ENCODE results near the gene MADD.

Gene MADD

GRCh38 chr11:47349521-47350095, 79.7 kb downstream of the MADD start:
- Histone ChIP-seq H3K27ac (ENCODE audit: low read length) (no peak overlapping the region), H3K9me3 (ENCODE audit: insufficient read depth, low read length) (no peaks in the 10 kb centered on the region), H3K9ac (ENCODE audit: low read length) (no peak overlapping the region), H3K4me1 (ENCODE audit: low read length) (no peaks in the 10 kb centered on the region), H3K27me3 (ENCODE audit: low read depth, low read length) (no peaks in the 10 kb centered on the region), H3K79me2 (ENCODE audit: low read length) (no peaks in the 10 kb centered on the region), H3K36me3 (replicated peaks; ENCODE audit: low read depth, low read length) (no peaks in the 10 kb centered on the region), H3K4me3 (ENCODE audit: low read length) (no peak overlapping the region), H3K4me2 (ENCODE audit: low read length) (no peak overlapping the region), H4K20me1 (ENCODE audit: insufficient read depth, low read length) (no peaks in the 10 kb centered on the region), H2AFZ (ENCODE audit: low read depth, low read length) (no peak overlapping the region)
- TF ChIP-seq CTCF (IDR thresholded peaks at IDR 0.05; ENCODE audit: low read depth, low read length) (no peak), EZH2phosphoT487 (IDR thresholded peaks at IDR 0.05; ENCODE audit: low read depth) (no peak)

GRCh38 chr11:47350315-47350714, 80.4 kb downstream of the MADD start:
- H4K20me1 ChIP-seq (ENCODE audit: insufficient read depth, low read length): no peaks in the 10 kb centered on the region
- H3K36me3 ChIP-seq (replicated peaks; ENCODE audit: low read depth, low read length): no peaks in the 10 kb centered on the region
- no peak overlapping the region for H3K4me3 ChIP-seq (ENCODE audit: low read length)
- H3K9me3 ChIP-seq (ENCODE audit: insufficient read depth, low read length): no peaks in the 10 kb centered on the region
- no peaks in the 10 kb centered on the region for H3K4me1 ChIP-seq (ENCODE audit: low read length)
- no peak overlapping the region for H3K9ac ChIP-seq (ENCODE audit: low read length)
- H3K4me2 ChIP-seq (ENCODE audit: low read length): no peak overlapping the region
- H3K27me3 ChIP-seq (ENCODE audit: low read depth, low read length): no peaks in the 10 kb centered on the region
- no peak for TF ChIP-seq EZH2phosphoT487 (IDR thresholded peaks at IDR 0.05; ENCODE audit: low read depth)
- no peak for TF ChIP-seq CTCF (IDR thresholded peaks at IDR 0.05; ENCODE audit: low read depth, low read length)
- no peak overlapping the region for H2AFZ ChIP-seq (ENCODE audit: low read depth, low read length)
- H3K27ac ChIP-seq (ENCODE audit: low read length): no peak overlapping the region
- no peaks in the 10 kb centered on the region for H3K79me2 ChIP-seq (ENCODE audit: low read length)

DNA sequence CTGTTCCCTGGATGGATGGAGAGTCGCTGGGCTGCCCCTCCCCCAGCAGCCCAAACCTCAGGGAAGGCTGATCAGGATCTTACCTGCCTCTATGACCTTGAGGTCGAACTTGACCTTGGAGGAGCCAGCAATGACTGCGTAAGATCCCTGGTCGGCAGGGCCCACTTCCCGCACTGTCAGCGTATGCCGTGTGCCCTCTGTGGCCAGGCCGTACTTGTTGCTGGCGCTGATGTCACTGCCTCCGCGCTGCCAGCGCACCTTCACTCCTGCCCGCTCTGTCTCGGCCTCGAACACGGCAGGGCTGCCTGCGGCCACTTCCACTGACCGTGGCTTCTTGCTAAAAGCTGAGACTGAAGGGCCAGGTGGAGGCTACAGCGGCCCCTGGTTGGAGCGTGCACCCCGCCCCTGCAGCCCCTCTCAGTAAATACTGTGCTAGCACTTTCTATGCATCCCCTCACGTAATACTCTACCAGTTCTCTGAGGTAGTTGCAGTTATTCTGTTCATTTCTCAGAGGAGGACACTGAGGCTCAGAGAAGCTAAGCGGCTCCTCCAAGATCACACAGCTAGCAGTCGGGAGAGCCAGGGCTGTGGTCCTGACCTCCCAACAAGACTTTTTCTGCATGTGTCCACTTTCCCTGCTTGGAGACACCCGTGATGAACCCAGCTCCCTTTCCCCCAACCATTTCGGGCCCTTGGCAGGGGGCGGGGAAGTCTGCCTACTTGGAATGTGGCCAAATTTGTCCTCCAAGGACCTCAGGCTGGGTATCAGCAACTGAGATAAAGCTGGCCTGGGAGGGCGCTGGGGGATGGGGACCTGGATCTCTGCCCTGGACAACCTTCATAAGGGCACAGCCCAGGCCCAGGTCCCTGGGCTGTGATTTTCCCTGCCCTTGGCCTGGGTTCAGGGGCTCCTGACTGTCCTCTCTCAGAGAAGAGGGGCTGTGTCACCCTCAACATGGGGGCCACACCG, 81.5 kb downstream of the MADD start:
- Histone ChIP-seq H3K79me2 (ENCODE audit: low read length) (no peaks in the 10 kb centered on the region), H3K9ac (ENCODE audit: low read length) (no peak overlapping the region), H4K20me1 (ENCODE audit: insufficient read depth, low read length) (no peaks in the 10 kb centered on the region), H3K27ac (ENCODE audit: low read length) (no peak overlapping the region), H2AFZ (ENCODE audit: low read depth, low read length) (no peak overlapping the region), H3K4me1 (ENCODE audit: low read length) (no peaks in the 10 kb centered on the region), H3K4me2 (ENCODE audit: low read length) (no peak overlapping the region), H3K36me3 (replicated peaks; ENCODE audit: low read depth, low read length) (peaks cover 2% of the 10 kb centered on the region), H3K9me3 (ENCODE audit: insufficient read depth, low read length) (no peaks in the 10 kb centered on the region), H3K27me3 (ENCODE audit: low read depth, low read length) (no peaks in the 10 kb centered on the region), H3K4me3 (ENCODE audit: low read length) (no peak overlapping the region)
- TF ChIP-seq CTCF (IDR thresholded peaks at IDR 0.05; ENCODE audit: low read depth, low read length) (no peak), EZH2phosphoT487 (IDR thresholded peaks at IDR 0.05; ENCODE audit: low read depth) (no peak)

DNA sequence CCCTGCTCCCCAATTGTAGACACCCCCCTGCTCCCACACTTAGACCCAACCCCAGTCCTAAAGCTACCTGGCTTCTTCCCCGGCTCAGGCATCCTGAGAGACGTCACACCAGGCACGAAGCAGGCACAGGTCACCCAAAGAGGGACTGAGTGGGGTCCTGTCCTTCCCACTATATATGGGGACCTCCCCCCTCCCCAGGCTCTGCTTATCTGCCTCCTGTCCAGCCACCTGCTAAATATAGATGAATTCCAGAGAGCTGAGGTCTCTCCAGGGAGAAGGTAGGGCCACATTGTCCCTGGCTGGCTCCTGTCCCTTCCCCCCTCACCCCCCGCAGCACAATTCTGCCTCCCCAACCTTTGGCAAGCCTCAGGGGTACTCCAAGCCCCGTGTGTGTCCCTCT, 82.6 kb downstream of the MADD start, which contains the start of gene MYBPC3:
Gene MYBPC3 (minus strand): TSS at position 147 of the 400 bp plus-strand sequence. CDS start 55 bp downstream, at position 92.
- Histone ChIP-seq H3K9me3 (ENCODE audit: insufficient read depth, low read length) (no peaks in the 10 kb centered on the region), H3K79me2 (ENCODE audit: low read length) (no peaks in the 10 kb centered on the region), H3K4me1 (ENCODE audit: low read length) (no peaks in the 10 kb centered on the region), H3K4me2 (ENCODE audit: low read length) (no peak within 1 kb of the TSS), H3K27ac (ENCODE audit: low read length) (no peak within 1 kb of the TSS), H3K36me3 (replicated peaks; ENCODE audit: low read depth, low read length) (peaks cover 6% of the 10 kb centered on the region), H3K27me3 (ENCODE audit: low read depth, low read length) (no peaks in the 10 kb centered on the region), H2AFZ (ENCODE audit: low read depth, low read length) (no peak within 1 kb of the TSS), H4K20me1 (ENCODE audit: insufficient read depth, low read length) (no peaks in the 10 kb centered on the region), H3K4me3 (ENCODE audit: low read length) (no peak within 1 kb of the TSS), H3K9ac (ENCODE audit: low read length) (no peak within 1 kb of the TSS)
- TF ChIP-seq EZH2phosphoT487 (IDR thresholded peaks at IDR 0.05; ENCODE audit: low read depth): no peak
- TF ChIP-seq CTCF (IDR thresholded peaks at IDR 0.05; ENCODE audit: low read depth, low read length): no peak

Data from OCI-LY3 (cell line).